PC-9 (cell line): ENCODE results near the gene REEP2.

Source experiments
- CTCF ChIP-seq: fragments of 200-600 bp; sonication (generic); conservative IDR thresholded peaks from 2 replicates; pipeline ENCODE4 v1.6.1; 2017; ENCODE audit warnings: mixed run types, antibody characterized with exemption, mild to moderate bottlenecking, moderate library complexity
- EZH2 ChIP-seq: fragments of 200-600 bp; sonication (generic); IDR thresholded peaks from 2 replicates; pipeline ENCODE4 v1.8.0; 2017; ENCODE audit warnings: antibody characterized with exemption, low read depth

- TF ChIP-seq CTCF: no peak
- TF ChIP-seq EZH2: no peak
Measured at GRCh38 chr5:138472353-138472752, 33.5 kb downstream of the REEP2 start.
